Colonic mucosa (tissue), 4 donors: ENCODE data around the gene ADAMTSL1. TPM values are rescaled to one million over a fixed set of nuclear protein-coding genes. Genes with fewer than 3 reads are reported as not detected.

Source experiments
- DNase-seq: peaks from one replicate; pipeline ENCODE4 v3.0.0-alpha.2; 2020
- H3K27ac ChIP-seq: fragments of 200-600 bp; one replicate; pipeline ENCODE4 v1.8.0; 2021
- H3K27me3 ChIP-seq: fragments of 200-600 bp; one replicate; pipeline ENCODE4 v1.8.0; 2021
- H3K36me3 ChIP-seq: fragments of 200-600 bp; one replicate; pipeline ENCODE4 v1.8.0; 2021
- H3K4me1 ChIP-seq: fragments of 200-600 bp; one replicate; pipeline ENCODE4 v1.8.0; 2021; ENCODE audit warnings: mild to moderate bottlenecking
- H3K4me3 ChIP-seq: fragments of 200-600 bp; one replicate; pipeline ENCODE4 v1.8.0; 2021
- H3K9ac ChIP-seq, 2 donors: one replicate each; pipeline ENCODE4 v1.7.0; 2013; ENCODE audit warnings: control low read depth in 2 of 2, low read depth in 2 of 2, low read length in 2 of 2
- H3K9me3 ChIP-seq: fragments of 200-600 bp; one replicate; pipeline ENCODE4 v1.8.0; 2021
- intact Hi-C: fragments of 100-400 bp; cut with DNase I; formaldehyde crosslinking; loops from one replicate; pipeline ENCODE4 v1.14.1; 2022
- total RNA-seq, 2 donors: library from RNA; stranded (reverse); fragmentation: NEBNext Ultra II Directional in 1 of 2; extraction: Animal tissue kit (Norgen Biotek cat#: 25700) in 1 of 2; gene quantifications; one replicate each; pipeline ENCODE4 v1.2.1, GENCODE V29; 2021
- TF ChIP-seq, protein P1 (sequence below): fragments of 200-600 bp; IDR thresholded peaks from one replicate; pipeline ENCODE4 v1.8.0; 2022; ENCODE audit warnings: antibody characterized with exemption, mild to moderate bottlenecking
- donor health status: healthy.
- donor health status: DM: no; HTN: no; CAD: no.
- donor health status: DM: no; HTN: no; CAD: no.

ADAMTSL1 gene
- total RNA-seq, 2 donors from 2014 or later: 10.2 to 14.7 TPM

DNA sequence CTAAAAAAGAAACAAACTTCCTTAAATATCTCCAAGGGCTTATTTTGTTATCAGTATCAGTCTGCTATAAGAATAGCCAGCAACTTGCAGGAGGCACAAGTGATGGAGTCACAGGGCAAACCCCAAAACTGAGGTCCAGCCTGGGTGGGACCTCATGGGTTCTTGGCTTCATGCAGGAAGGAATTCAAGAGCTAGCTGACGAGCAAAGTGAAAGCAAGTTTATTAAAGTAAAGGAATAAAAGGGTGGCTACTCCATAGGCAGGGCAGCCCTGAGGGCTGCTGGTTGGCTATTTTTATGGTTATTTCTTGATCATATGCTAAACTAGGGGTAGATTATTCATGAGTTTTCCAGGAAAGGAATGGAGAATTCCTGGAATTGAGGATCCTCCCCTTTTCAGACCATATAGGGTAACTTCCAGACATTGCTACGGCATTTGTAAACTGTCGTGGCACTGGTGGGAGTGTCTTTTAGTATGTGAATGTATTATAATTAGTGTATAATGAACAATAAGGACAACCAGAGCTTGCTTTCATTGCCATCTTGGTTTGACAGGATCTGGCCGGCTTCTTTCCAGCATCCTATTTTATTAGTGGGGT, 231.9 kb downstream of the ADAMTSL1 start:
- Histone ChIP-seq H3K9me3 (no peaks in the 10 kb centered on the region), H3K4me3 (no peak overlapping the region), H3K27me3 (no peaks in the 10 kb centered on the region), H3K36me3 (no peaks in the 10 kb centered on the region), H3K4me1 (no peaks in the 10 kb centered on the region), H3K27ac (no peak overlapping the region), H3K9ac (no peak overlapping the region)
- TF ChIP-seq, protein P1, sequence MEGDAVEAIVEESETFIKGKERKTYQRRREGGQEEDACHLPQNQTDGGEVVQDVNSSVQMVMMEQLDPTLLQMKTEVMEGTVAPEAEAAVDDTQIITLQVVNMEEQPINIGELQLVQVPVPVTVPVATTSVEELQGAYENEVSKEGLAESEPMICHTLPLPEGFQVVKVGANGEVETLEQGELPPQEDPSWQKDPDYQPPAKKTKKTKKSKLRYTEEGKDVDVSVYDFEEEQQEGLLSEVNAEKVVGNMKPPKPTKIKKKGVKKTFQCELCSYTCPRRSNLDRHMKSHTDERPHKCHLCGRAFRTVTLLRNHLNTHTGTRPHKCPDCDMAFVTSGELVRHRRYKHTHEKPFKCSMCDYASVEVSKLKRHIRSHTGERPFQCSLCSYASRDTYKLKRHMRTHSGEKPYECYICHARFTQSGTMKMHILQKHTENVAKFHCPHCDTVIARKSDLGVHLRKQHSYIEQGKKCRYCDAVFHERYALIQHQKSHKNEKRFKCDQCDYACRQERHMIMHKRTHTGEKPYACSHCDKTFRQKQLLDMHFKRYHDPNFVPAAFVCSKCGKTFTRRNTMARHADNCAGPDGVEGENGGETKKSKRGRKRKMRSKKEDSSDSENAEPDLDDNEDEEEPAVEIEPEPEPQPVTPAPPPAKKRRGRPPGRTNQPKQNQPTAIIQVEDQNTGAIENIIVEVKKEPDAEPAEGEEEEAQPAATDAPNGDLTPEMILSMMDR: no peak
- intact Hi-C loops: no loop called here
- DNase-seq: no peak

GRCh38 chr9:18706648-18707047, 232.7 kb downstream of the ADAMTSL1 start:
- H3K4me1 ChIP-seq: no peaks in the 10 kb centered on the region
- intact Hi-C loops: no loop called here

GRCh38 chr9:18707061-18707461, 233.1 kb downstream of the ADAMTSL1 start:
- intact Hi-C loops: no loop called here
- no peak for DNase-seq
- Histone ChIP-seq H3K4me1 (no peaks in the 10 kb centered on the region), H3K9me3 (no peaks in the 10 kb centered on the region), H3K27ac (no peak overlapping the region), H3K27me3 (no peaks in the 10 kb centered on the region), H3K9ac (no peak overlapping the region), H3K4me3 (no peak overlapping the region), H3K36me3 (no peaks in the 10 kb centered on the region)
- TF ChIP-seq, protein P1: no peak

More at GRCh38 chr9:18706648-18707047, 232.7 kb downstream of the ADAMTSL1 start:
- no peaks in the 10 kb centered on the region for H3K27me3 ChIP-seq
- H3K9ac ChIP-seq: no peak overlapping the region
- H3K9me3 ChIP-seq: no peaks in the 10 kb centered on the region
- H3K27ac ChIP-seq: no peak overlapping the region
- TF ChIP-seq, protein P1: no peak
- H3K4me3 ChIP-seq: no peak overlapping the region
- no peaks in the 10 kb centered on the region for H3K36me3 ChIP-seq
- DNase-seq: no peak

GRCh38 chr9:18707489-18708205, 233.7 kb downstream of the ADAMTSL1 start:
- Histone ChIP-seq H3K27ac (no peak overlapping the region), H3K9ac (no peak overlapping the region), H3K9me3 (no peaks in the 10 kb centered on the region), H3K36me3 (no peaks in the 10 kb centered on the region), H3K4me1 (no peaks in the 10 kb centered on the region), H3K4me3 (no peak overlapping the region), H3K27me3 (no peaks in the 10 kb centered on the region)
- DNase-seq: no peak
- intact Hi-C loops: no loop called here
- TF ChIP-seq, protein P1: no peak

DNA sequence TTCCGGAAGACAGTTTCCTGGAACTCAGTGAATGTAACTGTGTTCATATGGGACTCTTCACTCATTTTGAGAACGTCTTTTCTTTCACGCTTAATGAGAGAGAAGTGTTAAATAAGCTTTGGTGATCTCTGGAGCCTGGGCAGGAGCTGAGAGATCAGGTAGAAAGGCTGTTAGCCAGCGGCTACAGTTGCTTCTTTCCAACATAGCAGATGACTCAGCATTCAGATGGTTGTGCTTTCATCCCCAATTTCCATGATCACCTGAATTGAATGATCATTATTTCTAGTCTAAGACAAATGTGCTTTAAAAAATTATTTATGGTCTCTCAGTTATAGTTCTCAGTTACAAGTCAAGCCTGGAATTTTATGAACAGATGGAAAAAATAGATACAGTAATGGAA, 234.5 kb downstream of the ADAMTSL1 start:
- intact Hi-C loops: no loop called here
- no peak for DNase-seq
- Histone ChIP-seq H3K36me3 (no peaks in the 10 kb centered on the region), H3K27ac (no peak overlapping the region), H3K9ac (no peak overlapping the region), H3K9me3 (no peaks in the 10 kb centered on the region), H3K27me3 (no peaks in the 10 kb centered on the region), H3K4me3 (no peak overlapping the region), H3K4me1 (no peaks in the 10 kb centered on the region)
- TF ChIP-seq, protein P1: no peak
